Measurements from ENCODE around the gene LGR6. TPM values are rescaled to one million over a fixed set of nuclear protein-coding genes. Genes with fewer than 3 reads are reported as not detected.

Gene LGR6
- total and polyA plus RNA-seq, 2 of the 8 experiments (the other 6 are each of a cell fraction or from before 2014, with no cell fraction given) = 0.50 to 1.0 TPM

DNA sequence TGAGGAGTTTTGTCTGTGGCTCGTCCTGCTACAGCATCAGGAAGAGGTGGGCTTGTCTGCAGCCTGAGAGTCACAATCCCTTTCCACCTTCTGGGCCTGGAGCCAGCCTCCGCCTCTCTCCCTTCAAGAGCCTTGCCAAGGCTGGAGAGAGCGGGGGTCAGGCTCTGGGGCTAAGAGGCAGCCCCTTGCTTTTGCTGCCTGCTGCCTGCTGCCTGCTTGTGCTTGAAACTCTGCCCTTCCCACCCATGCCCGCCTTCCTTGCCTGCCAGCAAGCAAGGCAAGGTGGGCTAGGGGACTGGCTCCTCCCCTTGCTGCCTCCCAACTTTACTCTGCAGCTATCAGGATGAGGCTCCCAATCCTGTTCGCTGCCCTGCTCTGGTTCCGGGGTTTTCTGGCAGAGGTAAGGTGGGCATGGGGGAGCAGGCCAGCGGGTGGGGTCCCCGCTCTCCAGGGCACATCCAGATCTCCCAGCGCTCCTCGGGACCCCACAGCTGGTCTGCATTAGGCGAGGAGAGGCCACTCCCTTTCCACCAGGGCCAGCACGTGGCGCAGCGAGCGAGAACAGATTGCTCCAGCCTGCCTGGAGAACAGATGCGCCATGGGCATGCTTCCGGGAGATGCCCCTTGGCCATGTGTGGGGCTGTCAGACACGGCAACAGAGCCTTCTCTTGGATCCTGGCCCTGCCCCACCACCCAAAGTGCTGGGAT lies 25.7 kb upstream of the LGR6 start:
- H3K4me1 ChIP-seq (replicated peaks in 1 of 4; ENCODE audit: control insufficient read depth in 3 of 4, insufficient read depth in 4 of 4, low read length in 3 of 4) = peaks cover 0 to 7% (median 3%) of the 10 kb centered on the region in 4 experiments; a peak in 3 of 7 replicates
- H2BK15ac ChIP-seq (ENCODE audit: low read length) = no peak overlapping the region; the same call in 1 of the 2 replicates
- no peaks in the 10 kb centered on the region for H3K79me1 ChIP-seq (ENCODE audit: low read depth, low read length)
- H2BK20ac ChIP-seq (ENCODE audit: low read length) = no peak overlapping the region
- no peak overlapping the region for H4K8ac ChIP-seq (ENCODE audit: extremely low read depth, insufficient read depth, low read length)
- FAIRE-seq (no peak), DNase-seq (ENCODE audit: low read depth in 1 of 2, low spot score in 2 of 2) (no peak)
- H3K4me3 ChIP-seq (ENCODE audit: extremely low read depth in 1 of 4, insufficient read depth in 2 of 4, low read depth in 3 of 4, low read length in 4 of 4) = no peak overlapping the region
- H3K4me2 ChIP-seq (ENCODE audit: insufficient read depth in 1 of 2, low read depth in 2 of 2, low read length in 2 of 2) = no peak overlapping the region
- no peak overlapping the region for H4K5ac ChIP-seq (ENCODE audit: insufficient read length, low read depth, low read length)
- no peaks in the 10 kb centered on the region for H3K27me3 ChIP-seq (replicated peaks in 1 of 4; ENCODE audit: control insufficient read depth in 3 of 4, extremely low read depth in 1 of 4, insufficient read depth in 3 of 4, low read length in 3 of 4)
- no peak overlapping the region for H3K27ac ChIP-seq (ENCODE audit: low read depth, low read length)
- no peaks in the 10 kb centered on the region for H4K20me1 ChIP-seq (replicated peaks in 1 of 2; ENCODE audit: control insufficient read depth in 1 of 2, insufficient read depth in 2 of 2, low read length in 2 of 2)
- no peak overlapping the region for H2BK120ac ChIP-seq (replicated peaks; ENCODE audit: low read depth, low read length)
- H4K91ac ChIP-seq (replicated peaks; ENCODE audit: insufficient read length, low read length) = no peak overlapping the region
- H3K14ac ChIP-seq (ENCODE audit: insufficient read length) = no peak overlapping the region
- no peaks in the 10 kb centered on the region for H3K23me2 ChIP-seq (ENCODE audit: low read depth, low read length)
- no peak overlapping the region for H2AK5ac ChIP-seq (ENCODE audit: low read depth, low read length)
- ChIA-PET CTCF (ENCODE audit: partially characterized antibody) (interaction anchor here (1.4 to 10.1 kb wide), 4 partner anchors 9 to 25 kb away, joined by 3 to 77 read pairs (median 12); no protein-coding TSS in a partner anchor), POLR2A (ENCODE audit: partially characterized antibody) (interaction anchor here (1.1 to 2.1 kb wide), 2 partner anchors 9 to 16 kb away, joined by 3 to 5 read pairs; no protein-coding TSS in a partner anchor)
- no peaks in the 10 kb centered on the region for H3K36me3 ChIP-seq (ENCODE audit: control insufficient read depth in 2 of 4, insufficient read depth in 4 of 4, low read length in 3 of 4)
- H3K23ac ChIP-seq (ENCODE audit: insufficient read length) = no peak overlapping the region
- H3K18ac ChIP-seq (ENCODE audit: extremely low read depth, low read length) = no peak overlapping the region; the same call in 1 of the 2 replicates
- TF ChIP-seq, protein P1, sequence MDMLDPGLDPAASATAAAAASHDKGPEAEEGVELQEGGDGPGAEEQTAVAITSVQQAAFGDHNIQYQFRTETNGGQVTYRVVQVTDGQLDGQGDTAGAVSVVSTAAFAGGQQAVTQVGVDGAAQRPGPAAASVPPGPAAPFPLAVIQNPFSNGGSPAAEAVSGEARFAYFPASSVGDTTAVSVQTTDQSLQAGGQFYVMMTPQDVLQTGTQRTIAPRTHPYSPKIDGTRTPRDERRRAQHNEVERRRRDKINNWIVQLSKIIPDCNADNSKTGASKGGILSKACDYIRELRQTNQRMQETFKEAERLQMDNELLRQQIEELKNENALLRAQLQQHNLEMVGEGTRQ (IDR thresholded peaks at IDR 0.05; ENCODE audit: low read length) = no peak
- TF ChIP-seq, protein P2, sequence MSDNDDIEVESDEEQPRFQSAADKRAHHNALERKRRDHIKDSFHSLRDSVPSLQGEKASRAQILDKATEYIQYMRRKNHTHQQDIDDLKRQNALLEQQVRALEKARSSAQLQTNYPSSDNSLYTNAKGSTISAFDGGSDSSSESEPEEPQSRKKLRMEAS (IDR thresholded peaks at IDR 0.05) = peak; percentile 63
- 86% methylated on average over 13 of the region's 18 CpGs; no CpG with 5 or more reads in 1 of the 2 experiments for WGBS, 2 experiments (ENCODE audit: extremely low coverage in 1 of 2, insufficient coverage in 1 of 2, insufficient read length in 1 of 2, insufficient replicate concordance in 2 of 2, low coverage in 1 of 2, low lambda C conversion rate in 2 of 2, missing lambda C conversion rate in 1 of 2)
- no peak overlapping the region for H3K56ac ChIP-seq (replicated peaks; ENCODE audit: insufficient read length, low read depth, low read length)
- H3K9ac ChIP-seq (replicated peaks in 1 of 4; ENCODE audit: extremely low read depth in 1 of 4, low read depth in 3 of 4, low read length in 3 of 4) = no peak overlapping the region
- H3K9me3 ChIP-seq (ENCODE audit: insufficient read depth in 2 of 2, low read depth in 1 of 2, low read length in 1 of 2) = no peaks in the 10 kb centered on the region
- H2BK5ac ChIP-seq (ENCODE audit: low read depth, low read length) = no peak overlapping the region
- H3K4ac ChIP-seq (replicated peaks; ENCODE audit: insufficient read length, low read depth, low read length) = no peak overlapping the region
- H2AFZ ChIP-seq (ENCODE audit: low read length) = no peak overlapping the region
- no peaks in the 10 kb centered on the region for H3K79me2 ChIP-seq (ENCODE audit: control insufficient read depth in 1 of 2, insufficient read depth in 2 of 2, low read length in 2 of 2)
- H2BK12ac ChIP-seq (ENCODE audit: low read depth, low read length) = no peak overlapping the region
